ENCODE results near the gene TMEM130. TPM values are rescaled to one million over a fixed set of nuclear protein-coding genes. Genes with fewer than 3 reads are reported as not detected.
"Not testable (repeated sequence)": the region's sequence is repeated elsewhere in the genome, so short reads cannot be mapped to it uniquely, and the experiment has no call there.

Gene TMEM130
- total RNA-seq, 1 experiment from 2014 or later = not detected

GRCh38 chr7:98877692-98878364 is 8.0 kb upstream of the TMEM130 start:
- no peak for DNase-seq (ENCODE audit: low read depth)

- DNase-seq (ENCODE audit: low read depth) = no peak
These were observed 7.3 kb upstream of the TMEM130 start for GRCh38 chr7:98877146-98877545.

- no peak for DNase-seq (ENCODE audit: low read depth)
These were observed 5.7 kb upstream of the TMEM130 start for GRCh38 chr7:98875501-98875900.

GRCh38 chr7:98874942-98875341 is 5.1 kb upstream of the TMEM130 start:
- DNase-seq (ENCODE audit: low read depth) = no peak

GRCh38 chr7:98873610-98874009 is 3.8 kb upstream of the TMEM130 start:
- not testable (repeated sequence) for DNase-seq (ENCODE audit: low read depth)

- DNase-seq (ENCODE audit: low read depth) = no peak
These were observed 2.6 kb upstream of the TMEM130 start for GRCh38 chr7:98872328-98872924.

GRCh38 chr7:98870807-98871491 is 1.1 kb upstream of the TMEM130 start:
- no peak for DNase-seq (ENCODE audit: low read depth)

GRCh38 chr7:98870121-98870651 is 372 bp upstream of the TMEM130 start:
- no peak for DNase-seq (ENCODE audit: low read depth)

- DNase-seq (ENCODE audit: low read depth) = no peak
These were observed 702 bp downstream of the TMEM130 start for GRCh38 chr7:98869027-98869596.

GRCh38 chr7:98868450-98868849 is 1.4 kb downstream of the TMEM130 start:
- no peak for DNase-seq (ENCODE audit: low read depth)

- DNase-seq (ENCODE audit: low read depth) = no peak
These were observed 3.0 kb downstream of the TMEM130 start for GRCh38 chr7:98866765-98867164.

- DNase-seq (ENCODE audit: low read depth) = no peak
These were observed 3.5 kb downstream of the TMEM130 start for GRCh38 chr7:98866351-98866750.

GRCh38 chr7:98864731-98865453 is 4.9 kb downstream of the TMEM130 start:
- DNase-seq (ENCODE audit: low read depth) = no peak

- DNase-seq (ENCODE audit: low read depth) = no peak
These were observed 6.2 kb downstream of the TMEM130 start for GRCh38 chr7:98863601-98864000.

GRCh38 chr7:98862716-98863420 is 6.9 kb downstream of the TMEM130 start:
- DNase-seq (ENCODE audit: low read depth) = no peak

GRCh38 chr7:98862203-98862602 is 7.6 kb downstream of the TMEM130 start:
- no peak for DNase-seq (ENCODE audit: low read depth)

GRCh38 chr7:98860071-98860470 is 9.7 kb downstream of the TMEM130 start:
- DNase-seq (ENCODE audit: low read depth) = no peak

GRCh38 chr7:98855610-98856422 is 14.0 kb downstream of the TMEM130 start:
- DNase-seq (ENCODE audit: low read depth) = no peak

- peak; percentile 47 for DNase-seq (ENCODE audit: low read depth)
These were observed 17.0 kb downstream of the TMEM130 start for GRCh38 chr7:98852826-98853225.

GRCh38 chr7:98848918-98849317 is 20.9 kb downstream of the TMEM130 start:
- no peak for DNase-seq (ENCODE audit: low read depth)
